GM08714 (cell line): Measurements from ENCODE around the gene GRB2.
"Not testable (repeated sequence)": the region's sequence is repeated elsewhere in the genome, so short reads cannot be mapped to it uniquely, and the experiment has no call there.

Experiments
- H3K4me3 ChIP-seq: fragments of 200-500 bp; sonication (Bioruptor generic); 2 replicates; pipeline ENCODE4 v1.5.1; 2014; ENCODE audit warnings: mild to moderate bottlenecking, low read length, inconsistent platforms
- ZNF274 ChIP-seq: IDR thresholded peaks from 2 replicates; pipeline ENCODE4 v1.6.1; 2012; ENCODE audit warnings: mild to moderate bottlenecking, low read depth, low read length

GRB2 gene

DNA sequence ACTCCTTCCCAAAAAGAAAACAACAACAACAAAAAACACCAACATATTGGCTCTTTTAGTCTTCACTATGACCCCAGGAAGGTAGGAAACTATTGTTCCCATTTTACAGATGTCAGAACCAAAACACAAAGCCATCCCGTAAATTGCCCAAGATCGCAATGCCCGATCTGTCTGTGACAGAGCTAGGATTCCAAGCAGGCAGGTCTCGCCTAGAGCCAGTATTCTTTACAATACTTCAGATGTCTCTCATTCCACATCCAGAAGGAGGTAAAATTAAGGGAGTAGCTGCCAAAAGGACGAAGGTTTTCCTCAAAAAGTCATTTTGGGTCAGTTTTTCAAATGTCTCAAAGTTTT, 21.7 kb downstream of the GRB2 start:
- TF ChIP-seq ZNF274: no peak
- H3K4me3 ChIP-seq: no peak overlapping the region

DNA sequence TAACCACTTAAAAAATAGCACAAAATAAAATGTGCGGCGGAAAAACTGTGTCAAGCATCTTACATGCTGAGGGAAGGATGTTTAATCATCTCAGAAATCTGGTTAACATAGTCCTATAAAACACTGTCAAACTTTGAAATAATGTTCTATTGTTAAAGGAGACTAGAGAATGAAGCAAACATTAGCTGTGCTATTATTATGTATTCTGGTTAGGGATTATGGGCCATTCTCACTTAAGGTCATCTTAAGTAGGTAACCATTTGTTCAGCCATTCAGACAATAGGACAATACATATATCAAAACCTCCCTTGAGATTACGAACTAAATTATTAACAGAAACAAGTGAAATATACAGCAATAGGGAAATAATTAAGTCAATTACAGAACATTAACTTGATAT, 24.7 kb downstream of the GRB2 start:
- TF ChIP-seq ZNF274: no peak
- no peak overlapping the region for H3K4me3 ChIP-seq

DNA sequence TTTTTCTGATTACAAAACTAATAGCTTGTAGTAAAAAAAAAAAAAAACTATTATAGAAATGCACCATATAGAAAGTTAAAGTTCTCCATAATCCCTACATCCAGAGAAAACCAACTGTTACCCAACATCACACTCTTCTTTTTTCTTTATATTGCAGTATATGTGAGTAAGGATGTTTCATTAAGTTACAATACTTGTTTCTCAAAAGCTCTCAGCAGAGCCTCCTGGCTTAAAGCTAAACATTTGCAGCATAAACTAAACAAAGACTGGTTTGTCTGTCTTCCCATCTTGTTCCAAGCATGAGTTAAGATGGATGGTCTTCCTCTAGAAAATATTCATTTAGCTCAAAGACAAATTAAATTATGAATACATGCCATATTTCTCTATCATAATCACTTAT, 25.2 kb downstream of the GRB2 start:
- TF ChIP-seq ZNF274: no peak
- H3K4me3 ChIP-seq: no peak overlapping the region

- H3K4me3 ChIP-seq: not testable (repeated sequence)
Measured at GRCh38 chr17:75379426-75379825, 26.1 kb downstream of the GRB2 start.

GRCh38 chr17:75373280-75373679, 32.2 kb downstream of the GRB2 start:
- no peak for TF ChIP-seq ZNF274
- no peak overlapping the region for H3K4me3 ChIP-seq

DNA sequence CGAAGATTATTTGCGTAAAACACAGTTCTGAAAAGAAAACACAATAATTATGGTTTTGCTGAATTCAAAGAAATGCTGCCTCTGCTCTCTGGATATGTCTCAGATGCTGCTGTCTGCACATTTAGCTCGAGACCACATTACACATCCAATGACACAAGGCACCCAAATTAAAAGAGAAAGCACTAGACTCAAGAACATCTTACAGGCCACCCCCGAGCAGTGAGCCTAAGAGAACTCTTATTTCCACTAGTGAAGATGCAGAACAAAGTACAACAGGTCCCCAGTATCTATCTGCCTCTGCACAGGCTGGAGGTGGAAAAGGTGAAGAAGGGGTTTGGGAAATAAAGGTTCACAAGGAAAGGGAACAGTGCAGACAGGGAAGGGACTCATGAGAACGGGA, 33.5 kb downstream of the GRB2 start:
- no peak for TF ChIP-seq ZNF274
- no peak overlapping the region for H3K4me3 ChIP-seq

- TF ChIP-seq ZNF274: no peak
- no peak overlapping the region for H3K4me3 ChIP-seq
Measured at GRCh38 chr17:75371339-75371738, 34.1 kb downstream of the GRB2 start.

GRCh38 chr17:75370286-75370915, 35.1 kb downstream of the GRB2 start:
- H3K4me3 ChIP-seq: no peak overlapping the region
- no peak for TF ChIP-seq ZNF274

DNA sequence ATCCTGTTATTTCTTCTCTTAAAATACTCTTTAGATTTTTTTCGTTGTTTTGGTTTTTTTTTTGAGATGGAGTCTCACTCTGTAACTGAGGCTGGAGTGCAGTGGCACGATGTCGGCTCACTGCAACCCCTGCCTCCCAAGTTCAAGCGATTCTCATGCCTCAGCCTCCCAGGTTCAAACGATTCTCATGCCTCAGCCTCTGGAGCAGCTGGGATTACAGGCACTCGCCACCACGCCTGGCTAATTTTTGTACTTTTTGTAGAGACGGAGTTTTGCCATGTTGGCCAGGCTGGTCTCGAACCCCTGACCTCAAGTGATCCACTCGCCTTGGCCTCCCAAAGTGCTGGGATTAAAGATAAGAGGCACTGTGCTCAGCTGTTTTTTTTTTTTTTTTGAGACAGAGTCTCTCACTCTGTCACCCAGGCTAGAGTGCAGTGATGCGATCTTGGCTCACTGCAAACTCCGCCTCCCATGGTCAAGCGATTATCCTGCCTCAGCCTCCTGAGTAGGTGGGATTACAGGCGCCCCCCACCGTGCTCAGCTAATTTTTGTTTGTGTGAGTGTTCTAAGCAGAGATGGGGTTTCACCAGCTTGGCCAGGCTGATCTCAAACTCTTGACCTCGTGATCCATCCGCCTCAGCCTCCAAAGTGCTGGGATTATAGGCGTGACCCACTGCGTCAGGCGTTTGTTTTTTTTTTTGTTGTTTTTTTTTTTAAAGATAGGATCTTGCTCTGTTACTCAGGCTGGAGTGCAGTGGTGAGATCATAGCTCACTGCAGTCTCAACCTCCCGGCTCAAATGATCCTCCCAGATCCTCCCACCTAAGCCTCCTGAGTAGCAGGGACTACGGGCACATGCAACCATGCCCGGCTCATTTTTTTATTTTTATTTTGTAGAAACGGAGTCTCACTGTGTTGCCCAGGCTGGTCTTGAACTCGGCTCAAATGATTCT, 37.4 kb downstream of the GRB2 start:
- not testable (repeated sequence) for H3K4me3 ChIP-seq

DNA sequence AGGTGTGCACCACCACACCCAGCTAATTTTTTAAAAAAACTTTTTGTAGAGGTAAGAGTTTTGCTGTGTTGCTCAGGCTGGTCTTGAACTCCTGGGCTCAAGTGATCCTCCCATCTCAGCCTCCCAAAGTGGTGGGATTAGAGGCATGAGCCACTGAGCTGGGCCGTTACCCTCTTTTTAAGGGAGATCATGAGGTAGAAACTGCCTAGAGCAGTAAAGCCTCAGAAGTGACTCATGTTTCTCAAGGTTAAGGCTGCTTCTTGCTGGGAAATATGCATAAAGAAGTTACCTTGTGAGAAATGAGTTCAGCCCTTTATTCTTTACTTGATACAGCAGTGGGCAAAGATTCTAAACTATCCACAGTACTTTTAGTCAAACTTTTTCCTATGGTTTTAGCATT, 38.2 kb downstream of the GRB2 start:
- no peak for TF ChIP-seq ZNF274
- no peak overlapping the region for H3K4me3 ChIP-seq

DNA sequence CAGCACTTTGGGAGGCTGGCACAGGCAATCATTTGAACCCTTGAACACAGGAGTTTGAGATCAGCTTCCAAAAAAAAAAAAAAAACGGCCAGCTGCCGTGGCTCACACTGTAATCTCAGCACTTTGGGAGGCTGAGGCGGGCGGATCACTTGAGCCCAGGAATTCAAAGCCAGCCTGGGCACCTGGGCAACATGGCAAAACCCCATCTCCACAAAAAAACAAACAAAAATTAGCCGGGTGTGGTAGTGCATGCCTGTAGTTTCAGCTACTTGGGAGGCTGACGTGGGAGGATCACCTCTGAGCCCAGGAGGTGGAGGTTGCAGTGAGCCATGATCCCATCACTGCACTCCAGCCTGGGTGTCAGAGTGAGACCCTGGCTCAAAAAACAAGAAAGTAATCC, 39.0 kb downstream of the GRB2 start:
- TF ChIP-seq ZNF274: no peak
- H3K4me3 ChIP-seq: no peak overlapping the region

DNA sequence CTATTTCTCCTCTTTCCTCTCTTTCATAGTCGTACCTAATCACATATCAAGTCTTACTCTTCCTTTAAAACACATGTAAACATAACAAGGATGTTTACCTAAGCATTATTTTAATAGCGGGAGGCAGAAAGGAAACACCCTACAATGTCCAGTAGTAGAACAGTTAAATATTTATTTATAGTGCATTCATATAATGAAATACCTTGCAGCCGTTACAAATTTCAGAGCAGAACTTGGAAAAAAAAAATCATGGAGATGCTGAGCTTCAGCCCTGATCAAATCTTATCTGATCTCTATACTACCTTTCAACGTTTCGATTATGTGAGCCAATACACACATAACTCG, 39.6 kb downstream of the GRB2 start:
- TF ChIP-seq ZNF274: no peak

GRCh38 chr17:75365009-75365930, 40.2 kb downstream of the GRB2 start:
- H3K4me3 ChIP-seq: no peak overlapping the region; the same call in 1 of the 2 replicates
- no peak for TF ChIP-seq ZNF274

More for the DNA sequence above, 39.6 kb downstream of the GRB2 start:
- H3K4me3 ChIP-seq: no peak overlapping the region

DNA sequence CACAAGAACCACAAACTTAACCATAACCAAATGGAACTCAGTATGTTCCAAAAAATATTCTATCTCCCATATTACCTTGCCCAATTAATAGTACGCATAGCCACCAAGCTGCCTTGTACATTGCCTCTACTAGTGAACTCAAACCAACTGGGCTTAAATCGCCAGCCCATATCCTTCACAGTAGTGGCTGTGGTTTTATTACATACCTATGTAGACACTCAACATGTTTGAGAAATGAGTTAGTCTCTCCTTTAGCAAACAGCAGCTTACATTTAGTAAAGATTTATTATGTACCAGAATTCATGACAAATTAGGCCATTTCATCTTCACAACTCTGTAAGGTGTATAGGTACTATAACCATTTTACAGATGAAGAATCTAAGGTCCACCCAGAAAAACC, 41.4 kb downstream of the GRB2 start:
- no peak overlapping the region; the same call in 1 of the 2 replicates for H3K4me3 ChIP-seq
- no peak for TF ChIP-seq ZNF274
